Sigmoid colon (tissue), 4 donors: ENCODE results near the gene ZCCHC17.

Source experiments
- CTCF ChIP-seq, 4 experiments: fragments of 450-650 bp in 3 of 4; fragments of 200-600 bp in 1 of 4; IDR thresholded peaks; one replicate each; pipeline ENCODE4 v1.5.1; 2016 to 2019; ENCODE audit warnings: antibody characterized with exemption in 4 of 4, mild to moderate bottlenecking in 3 of 4, moderate library complexity in 2 of 4
- POLR2A ChIP-seq, 2 donors: fragments of 450-650 bp; IDR thresholded peaks; one replicate each; pipeline ENCODE4 v1.6.1; 2016; ENCODE audit warnings: antibody characterized with exemption in 2 of 2, mild to moderate bottlenecking in 2 of 2, moderate library complexity in 2 of 2
- POLR2AphosphoS5 ChIP-seq, 4 donors: sonication (generic); formaldehyde crosslinking; IDR thresholded peaks; one replicate each; pipeline ENCODE4 v1.6.1; 2017; ENCODE audit warnings: antibody characterized with exemption in 4 of 4

- TF ChIP-seq CTCF (IDR thresholded peaks at IDR 0.05) (no peak), POLR2A (IDR thresholded peaks at IDR 0.05) (no peak), POLR2AphosphoS5 (IDR thresholded peaks at IDR 0.05) (no peak)
These were observed 108.9 kb downstream of the ZCCHC17 start for GRCh38 chr1:31405578-31406245.
